OCI-LY7 (cell line): ENCODE data around the gene PARD3. TPM values are rescaled to one million over a fixed set of nuclear protein-coding genes. Genes with fewer than 3 reads are reported as not detected.

Experiments
- BruUV-seq: library from RNA; stranded (reverse); fragments of 400-500 nt; replicated peaks from 2 replicates; lab custom pipeline; 2021; lab: Mats Ljungman, UMichigan
- CTCF ChIA-PET: fragments of 300-600 bp; sonication (Branson Sonifier 250); formaldehyde crosslinking; loops from one replicate; lab custom pipeline; 2022; ENCODE audit warnings: antibody characterized with exemption; ENCODE audit not compliant: unreplicated experiment; lab: Charles Lee
- POLR2A ChIA-PET: fragments of 300-600 bp; sonication (Branson Sonifier 250); formaldehyde crosslinking; loops from one replicate; lab custom pipeline; 2022; ENCODE audit warnings: antibody characterized with exemption; lab: Charles Lee
- DNase-seq: peaks from one replicate; pipeline ENCODE4 v3.0.0-alpha.2; 2015; ENCODE audit warnings: low spot score
- H2AFZ ChIP-seq: fragments of 200-600 bp; sonication (generic), shearing (Covaris generic); 2 replicates; pipeline ENCODE4 v1.6.1; 2014; ENCODE audit warnings: mild to moderate bottlenecking, antibody characterized with exemption, low read length, moderate library complexity
- H3K27ac ChIP-seq: fragments of 200-600 bp; sonication (generic); 2 replicates; pipeline ENCODE4 v1.5.1; 2014; ENCODE audit warnings: mixed run types, low read depth, mild to moderate bottlenecking, moderate library complexity, low read length, inconsistent platforms; ENCODE audit not compliant: poor library complexity, severe bottlenecking
- H3K36me3 ChIP-seq: fragments of 200-600 bp; sonication (generic); 2 replicates; pipeline ENCODE4 v1.6.1; 2014; ENCODE audit warnings: mild to moderate bottlenecking, antibody characterized with exemption, low read length, moderate library complexity, mixed read lengths; ENCODE audit not compliant: insufficient read depth
- H3K4me1 ChIP-seq: fragments of 200-600 bp; sonication (generic); 2 replicates; pipeline ENCODE4 v1.5.1; 2014; ENCODE audit warnings: mild to moderate bottlenecking, low read length; ENCODE audit not compliant: insufficient read depth, poor library complexity, severe bottlenecking
- H3K4me2 ChIP-seq: fragments of 200-600 bp; sonication (generic); 2 replicates; pipeline ENCODE4 v1.6.1; 2014; ENCODE audit warnings: mild to moderate bottlenecking, low read length
- H3K4me3 ChIP-seq: fragments of 200-600 bp; sonication (generic); 2 replicates; pipeline ENCODE4 v1.5.1; 2014; ENCODE audit warnings: mild to moderate bottlenecking, low read depth, low read length; ENCODE audit not compliant: poor library complexity, severe bottlenecking
- H3K79me2 ChIP-seq: fragments of 200-600 bp; sonication (generic); 2 replicates; pipeline ENCODE4 v1.6.1; 2016; ENCODE audit warnings: low read depth, mild to moderate bottlenecking, low read length, moderate library complexity, mixed read lengths; ENCODE audit not compliant: insufficient read depth
- H3K9me2 ChIP-seq: fragments of 200-600 bp; sonication (generic); 2 replicates; pipeline ENCODE4 v1.6.1; 2016; ENCODE audit warnings: mild to moderate bottlenecking, low read length, mixed read lengths; ENCODE audit not compliant: insufficient read depth
- H3K9me3 ChIP-seq: fragments of 200-600 bp; sonication (generic); 2 replicates; pipeline ENCODE4 v1.6.1; 2014; ENCODE audit warnings: mild to moderate bottlenecking, mixed run types, low read length, mixed read lengths
- H4K20me1 ChIP-seq: fragments of 200-600 bp; sonication (generic); 2 replicates; pipeline ENCODE4 v1.6.1; 2014; ENCODE audit warnings: mild to moderate bottlenecking, antibody characterized with exemption, low read length, moderate library complexity, mixed read lengths; ENCODE audit not compliant: insufficient read depth
- CTCF ChIP-seq: fragments of 200-600 bp; sonication (generic); conservative IDR thresholded peaks from 2 replicates; pipeline ENCODE4 v1.5.1; 2014; ENCODE audit warnings: mild to moderate bottlenecking, antibody characterized with exemption, low read length, moderate library complexity, mixed read lengths
- EZH2phosphoT487 ChIP-seq: fragments of 200-600 bp; sonication (generic); IDR thresholded peaks from 2 replicates; pipeline ENCODE4 v1.6.1; 2018; ENCODE audit warnings: low read depth, borderline replicate concordance, mild to moderate bottlenecking, mixed run types, antibody characterized with exemption, low read length, moderate library complexity, mixed read lengths
- intact Hi-C: fragments of 100-400 bp; cut with micrococcal nuclease; formaldehyde crosslinking; loops from one replicate; pipeline ENCODE4 v1.10.0; 2022; ENCODE audit not compliant: unreplicated experiment
- total RNA-seq, 2 experiments: library from RNA; depleted of rRNA in 1 of 2; stranded (reverse); fragments of >200 nt in 1 of 2; shearing (Covaris generic) in 1 of 2; gene quantifications; 2 replicates each; pipeline ENCODE4 v1.2.3, GENCODE V29; 2014 to 2022

PARD3 gene
- total RNA-seq, 2 experiments from 2014 or later = not detected

- H4K20me1 ChIP-seq = no peaks in the 10 kb centered on the region
- no peaks in the 10 kb centered on the region for H3K36me3 ChIP-seq
- H3K9me3 ChIP-seq = no peaks in the 10 kb centered on the region
- no peak overlapping the region for H3K4me2 ChIP-seq
- H2AFZ ChIP-seq = no peak overlapping the region
- no peaks in the 10 kb centered on the region for H3K79me2 ChIP-seq
- H3K27ac ChIP-seq = no peak overlapping the region
- DNase-seq = no peak
- no peaks in the 10 kb centered on the region for H3K4me1 ChIP-seq
- no TSS peak for BruUV-seq
- no peak overlapping the region for H3K4me3 ChIP-seq
- intact Hi-C loops = no loop called here
- ChIA-PET CTCF (no interaction called here), POLR2A (no interaction called here)
- H3K9me2 ChIP-seq = no peaks in the 10 kb centered on the region
- no peak for TF ChIP-seq CTCF
- no peak for TF ChIP-seq EZH2phosphoT487
These were observed 46.1 kb downstream of the PARD3 start for GRCh38 chr10:34768972-34769330.

GRCh38 chr10:34768261-34768971 lies 46.7 kb downstream of the PARD3 start:
- no peaks in the 10 kb centered on the region for H3K9me3 ChIP-seq
- no peaks in the 10 kb centered on the region for H4K20me1 ChIP-seq
- ChIA-PET CTCF (no interaction called here), POLR2A (no interaction called here)
- H2AFZ ChIP-seq = no peak overlapping the region
- TF ChIP-seq CTCF (no peak), EZH2phosphoT487 (no peak)
- BruUV-seq = no TSS peak
- no peak overlapping the region for H3K4me2 ChIP-seq
- H3K36me3 ChIP-seq = no peaks in the 10 kb centered on the region
- DNase-seq = no peak
- no peak overlapping the region for H3K27ac ChIP-seq
- no peak overlapping the region for H3K4me3 ChIP-seq
- no peaks in the 10 kb centered on the region for H3K9me2 ChIP-seq
- H3K79me2 ChIP-seq = no peaks in the 10 kb centered on the region
- no peaks in the 10 kb centered on the region for H3K4me1 ChIP-seq
- intact Hi-C loops = no loop called here

- Histone ChIP-seq H3K79me2 (no peaks in the 10 kb centered on the region), H3K4me2 (no peak overlapping the region), H4K20me1 (no peaks in the 10 kb centered on the region), H2AFZ (no peak overlapping the region), H3K9me2 (no peaks in the 10 kb centered on the region), H3K9me3 (no peaks in the 10 kb centered on the region), H3K27ac (no peak overlapping the region), H3K36me3 (no peaks in the 10 kb centered on the region), H3K4me3 (no peak overlapping the region), H3K4me1 (no peaks in the 10 kb centered on the region)
- ChIA-PET POLR2A (interaction anchor here (0.6 to 0.9 kb wide), 2 partner anchors 12 to 1055 kb away, joined by 3 read pairs; no protein-coding TSS in a partner anchor), CTCF (no interaction called here)
- no peak for DNase-seq
- no TSS peak for BruUV-seq
- TF ChIP-seq EZH2phosphoT487 (no peak), CTCF (no peak)
- intact Hi-C loops = no loop called here
These were observed 48.1 kb downstream of the PARD3 start for GRCh38 chr10:34766811-34767494.
